SK-N-SH (cell line): Measurements from ENCODE around the gene PCDH1. TPM values are rescaled to one million over a fixed set of nuclear protein-coding genes. Genes with fewer than 3 reads are reported as not detected.

Experiments
- CTCF ChIA-PET: fragments of 300-600, 350-600 bp; formaldehyde crosslinking; extraction: SDS; loops from one replicate; lab custom pipeline; 2021; lab: Yijun Ruan, JAX
- POLR2A ChIA-PET: fragments of 350-600 bp; sonication (Branson Sonifier 250); formaldehyde crosslinking; extraction: SDS; loops from one replicate; lab custom pipeline; 2020; ENCODE audit warnings: antibody characterized with exemption, inconsistent platforms; lab: Yijun Ruan, JAX
- DNase-seq: peaks from one replicate; pipeline ENCODE4 v3.0.0; 2012
- H2AFZ ChIP-seq: fragments of 200-600 bp; sonication (generic); 2 replicates; pipeline ENCODE4 v1.8.1; 2016; ENCODE audit warnings: antibody characterized with exemption, mild to moderate bottlenecking, low read depth
- H3F3A ChIP-seq: fragments of 200-600 bp; sonication (generic); replicated peaks from 2 replicates; pipeline ENCODE3; 2016; ENCODE audit warnings: antibody characterized with exemption, mild to moderate bottlenecking; ENCODE audit not compliant: insufficient read depth
- H3K27ac ChIP-seq, 2 experiments: fragments of 200-500 bp in 1 of 2; fragments of 200-600 bp in 1 of 2; sonication (Bioruptor generic) in 1 of 2; sonication (generic), shearing (Covaris generic) in 1 of 2; 2 replicates each; pipeline versions ENCODE4 v1.5.1 to v1.6.1; 2014 to 2016; ENCODE audit warnings: low read depth in 2 of 2, inconsistent platforms in 1 of 2, low read length in 1 of 2, mild to moderate bottlenecking in 1 of 2, mixed read lengths in 1 of 2
- H3K27me3 ChIP-seq: fragments of 200-600 bp; sonication (generic), shearing (Covaris generic); 2 replicates; pipeline ENCODE4 v1.6.1; 2016; ENCODE audit warnings: mixed run types; ENCODE audit not compliant: insufficient read depth
- H3K36me3 ChIP-seq, 2 experiments: fragments of 200-500 bp in 1 of 2; fragments of 200-600 bp in 1 of 2; sonication (Bioruptor generic) in 1 of 2; sonication (generic) in 1 of 2; replicated peaks in 1 of 2; 2 replicates each; pipeline versions ENCODE3 to v1.5.1; 2014 to 2016; ENCODE audit warnings: low read length in 1 of 2, mild to moderate bottlenecking in 1 of 2; ENCODE audit not compliant: insufficient read depth in 2 of 2, control insufficient read depth in 1 of 2
- H3K4me1 ChIP-seq, 2 experiments: fragments of 200-500 bp in 1 of 2; fragments of 200-600 bp in 1 of 2; sonication (Bioruptor generic) in 1 of 2; sonication (generic), shearing (Covaris generic) in 1 of 2; 2 replicates each; pipeline versions ENCODE4 v1.5.1 to v1.6.1; 2014 to 2016; ENCODE audit warnings: low read depth in 1 of 2, low read length in 1 of 2, mixed run types in 1 of 2; ENCODE audit not compliant: insufficient read depth in 2 of 2, control insufficient read depth in 1 of 2
- H3K4me2 ChIP-seq: fragments of 200-600 bp; sonication (generic), shearing (Covaris generic); 2 replicates; pipeline ENCODE4 v1.6.1; 2017; ENCODE audit warnings: mixed run types
- H3K4me3 ChIP-seq, 2 experiments: fragments of 200-500 bp in 1 of 2; fragments of 200-600 bp in 1 of 2; sonication (Bioruptor generic) in 1 of 2; sonication (generic), shearing (Covaris generic) in 1 of 2; 2 replicates each; pipeline versions ENCODE4 v1.5.1 to v1.8.1; 2014 to 2016; ENCODE audit warnings: low read depth in 2 of 2, inconsistent platforms in 1 of 2, low read length in 1 of 2, mild to moderate bottlenecking in 1 of 2, mixed read lengths in 1 of 2, moderate library complexity in 1 of 2
- H3K79me2 ChIP-seq: fragments of 200-600 bp; sonication (generic); 2 replicates; pipeline ENCODE4 v1.8.1; 2017; ENCODE audit warnings: mild to moderate bottlenecking; ENCODE audit not compliant: insufficient read depth
- H3K9ac ChIP-seq: fragments of 200-600 bp; sonication (generic); 2 replicates; pipeline ENCODE4 v1.6.1; 2017; ENCODE audit warnings: mixed run types
- H3K9me2 ChIP-seq: fragments of 200-600 bp; sonication (generic); 2 replicates; pipeline ENCODE4 v1.6.1; 2017; ENCODE audit warnings: mixed run types
- H3K9me3 ChIP-seq: fragments of 200-600 bp; sonication (generic); 2 replicates; pipeline ENCODE4 v1.6.1; 2017; ENCODE audit warnings: mixed run types, mild to moderate bottlenecking, moderate library complexity
- H4K20me1 ChIP-seq: fragments of 200-600 bp; sonication (generic); 2 replicates; pipeline ENCODE4 v1.6.1; 2017; ENCODE audit warnings: mild to moderate bottlenecking, mixed run types; ENCODE audit not compliant: insufficient read depth
- CHD2 ChIP-seq: fragments of 150-350 bp; IDR thresholded peaks from 2 replicates; pipeline ENCODE4 v1.6.1; 2018; ENCODE audit warnings: low read length; ENCODE audit not compliant: partially characterized antibody
- CTCF ChIP-seq: fragments of 200-600 bp; sonication (generic); IDR thresholded peaks from 2 replicates; pipeline ENCODE4 v1.6.1; 2017; ENCODE audit warnings: antibody characterized with exemption, mild to moderate bottlenecking, moderate library complexity
- EP300 ChIP-seq, 2 experiments: IDR thresholded peaks; 2 replicates each; pipeline versions ENCODE4 v1.4.0 to v1.6.1; 2012; ENCODE audit warnings: borderline replicate concordance in 1 of 2, low read depth in 1 of 2, low read length in 1 of 2
- FOSL2 ChIP-seq: IDR thresholded peaks from 2 replicates; pipeline ENCODE4 v1.4.0; 2012; ENCODE audit warnings: low read depth, mild to moderate bottlenecking, moderate library complexity, borderline replicate concordance
- GABPA ChIP-seq: IDR thresholded peaks from 2 replicates; pipeline ENCODE4 v1.4.0; 2012; ENCODE audit warnings: low read depth, mild to moderate bottlenecking
- GATA2 ChIP-seq: sonication (generic); formaldehyde crosslinking; IDR thresholded peaks from 2 replicates; pipeline ENCODE4 v1.5.0; 2020; ENCODE audit warnings: mild to moderate bottlenecking, missing genetic modification reagents
- MAX ChIP-seq: IDR thresholded peaks from 2 replicates; pipeline ENCODE4 v1.4.0; 2012; ENCODE audit warnings: low read depth
- MXI1 ChIP-seq: IDR thresholded peaks from 2 replicates; pipeline ENCODE4 v1.6.1; 2012; ENCODE audit warnings: mild to moderate bottlenecking, low read depth, low read length, improper control_type of control experiment
- NFIC ChIP-seq: IDR thresholded peaks from 2 replicates; pipeline ENCODE4 v1.4.0; 2012; ENCODE audit warnings: borderline replicate concordance
- POLR2AphosphoS5 ChIP-seq: IDR thresholded peaks from 2 replicates; pipeline ENCODE4 v1.6.1; 2012; ENCODE audit warnings: low read depth, low read length
- RFX5 ChIP-seq: IDR thresholded peaks from 2 replicates; pipeline ENCODE4 v1.6.1; 2012; ENCODE audit warnings: mild to moderate bottlenecking, improper control_type of control experiment, low read length
- RXRA ChIP-seq: IDR thresholded peaks from 2 replicates; pipeline ENCODE4 v1.4.0; 2012; ENCODE audit warnings: low read depth, mild to moderate bottlenecking, borderline replicate concordance
- TAF1 ChIP-seq: IDR thresholded peaks from 2 replicates; pipeline ENCODE4 v1.6.1; 2012; ENCODE audit warnings: low read depth, mild to moderate bottlenecking, low read length, moderate library complexity, borderline replicate concordance
- YY1 ChIP-seq: IDR thresholded peaks from 2 replicates; pipeline ENCODE4 v1.4.0; 2012; ENCODE audit warnings: low read depth, mild to moderate bottlenecking
- ZBTB33 ChIP-seq: IDR thresholded peaks from 2 replicates; pipeline ENCODE4 v1.4.0; 2012; ENCODE audit warnings: low read depth, borderline replicate concordance
- WGBS: methylation state at CpG from one replicate; pipeline ENCODE4 v1.1.6; 2017; ENCODE audit warnings: low lambda C conversion rate; 5-methylcytosine and 5-hydroxymethylcytosine counted together
- polyA plus RNA-seq, 3 experiments: library from polyadenylated mRNA; depleted of rRNA; stranded (reverse); fragments of >200 nt; gene quantifications; 2 replicates each; pipeline ENCODE4 v1.2.3, GENCODE V29; 2012
- TF ChIP-seq, protein P1 (sequence below): IDR thresholded peaks from 2 replicates; pipeline ENCODE4 v1.4.0; 2012; ENCODE audit warnings: low read depth, borderline replicate concordance
- TF ChIP-seq, protein P2 (sequence below): fragments of 150-350 bp; IDR thresholded peaks from 2 replicates; pipeline ENCODE4 v1.6.1; 2017; ENCODE audit warnings: antibody characterized with exemption, low read length, low read depth, borderline replicate concordance
- TF ChIP-seq, protein P3 (sequence below): IDR thresholded peaks from 2 replicates; pipeline ENCODE4; 2012
- TF ChIP-seq, protein P4 (sequence below): IDR thresholded peaks from 2 replicates; pipeline ENCODE4 v1.6.1; 2012; ENCODE audit warnings: mild to moderate bottlenecking, low read depth, low read length, moderate library complexity

Gene PCDH1
- polyA plus RNA-seq, 1 of the 3 experiments (the other 2 are of a cell fraction) = 0.08 TPM

DNA sequence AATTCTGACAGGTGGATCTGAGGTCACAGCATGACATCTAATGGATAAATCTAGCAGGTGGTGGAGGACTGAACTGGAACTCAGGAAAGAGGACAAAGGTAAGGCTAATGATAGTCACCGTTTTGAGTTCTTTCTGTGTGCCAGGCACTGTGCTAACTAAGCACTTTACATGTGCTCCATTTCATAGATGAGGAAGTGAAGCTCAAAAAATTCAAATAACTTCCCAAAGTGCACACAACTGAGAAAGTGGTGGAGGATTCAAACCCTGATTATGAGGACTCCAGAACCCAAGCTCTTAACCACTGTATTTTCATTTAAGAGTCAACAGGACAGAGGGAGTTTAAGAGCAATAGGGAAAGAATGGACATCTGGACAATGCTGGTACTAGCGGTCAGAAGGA lies 38.3 kb upstream of the PCDH1 start:
- POLR2A ChIA-PET = interaction anchor here (1.3 kb wide), 1 partner anchor 45 kb away, joined by 4 read pairs; no protein-coding TSS in a partner anchor

More for the DNA sequence above, 38.3 kb upstream of the PCDH1 start:
- CTCF ChIA-PET = interaction anchor here (0.9 to 8.8 kb wide), 11 partner anchors 13 to 352 kb away, joined by 3 to 78 read pairs (median 6); partner anchors contain the start of genes PCDH1 and PCDH12
- Histone ChIP-seq H3K4me1 (no peaks in the 10 kb centered on the region; a peak in 1 of 4 replicates), H3K27ac (no peak overlapping the region), H4K20me1 (no peaks in the 10 kb centered on the region), H3K9me2 (no peaks in the 10 kb centered on the region), H3F3A (no peaks in the 10 kb centered on the region), H3K27me3 (no peaks in the 10 kb centered on the region; the same call in 1 of the 2 replicates)
- WGBS = 46% methylated on average over 2 of the region's 2 CpGs
- TF ChIP-seq TAF1 (no peak), RFX5 (no peak), YY1 (no peak), ZBTB33 (no peak), POLR2AphosphoS5 (no peak), GATA2 (CRISPR knock-in tag) (no peak), GABPA (no peak), MXI1 (no peak), FOSL2 (no peak), NFIC (no peak), EP300 (IDR thresholded peaks at IDR 0.05; ENCODE audit: borderline replicate concordance in 1 of 2, low read depth in 1 of 2, low read length in 1 of 2) (no peak), MAX (no peak), RXRA (no peak), CHD2 (no peak), CTCF (no peak)
- TF ChIP-seq, protein P1, sequence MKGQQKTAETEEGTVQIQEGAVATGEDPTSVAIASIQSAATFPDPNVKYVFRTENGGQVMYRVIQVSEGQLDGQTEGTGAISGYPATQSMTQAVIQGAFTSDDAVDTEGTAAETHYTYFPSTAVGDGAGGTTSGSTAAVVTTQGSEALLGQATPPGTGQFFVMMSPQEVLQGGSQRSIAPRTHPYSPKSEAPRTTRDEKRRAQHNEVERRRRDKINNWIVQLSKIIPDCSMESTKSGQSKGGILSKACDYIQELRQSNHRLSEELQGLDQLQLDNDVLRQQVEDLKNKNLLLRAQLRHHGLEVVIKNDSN = no peak
- TF ChIP-seq, protein P2, sequence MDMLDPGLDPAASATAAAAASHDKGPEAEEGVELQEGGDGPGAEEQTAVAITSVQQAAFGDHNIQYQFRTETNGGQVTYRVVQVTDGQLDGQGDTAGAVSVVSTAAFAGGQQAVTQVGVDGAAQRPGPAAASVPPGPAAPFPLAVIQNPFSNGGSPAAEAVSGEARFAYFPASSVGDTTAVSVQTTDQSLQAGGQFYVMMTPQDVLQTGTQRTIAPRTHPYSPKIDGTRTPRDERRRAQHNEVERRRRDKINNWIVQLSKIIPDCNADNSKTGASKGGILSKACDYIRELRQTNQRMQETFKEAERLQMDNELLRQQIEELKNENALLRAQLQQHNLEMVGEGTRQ = no peak
- TF ChIP-seq, protein P3, sequence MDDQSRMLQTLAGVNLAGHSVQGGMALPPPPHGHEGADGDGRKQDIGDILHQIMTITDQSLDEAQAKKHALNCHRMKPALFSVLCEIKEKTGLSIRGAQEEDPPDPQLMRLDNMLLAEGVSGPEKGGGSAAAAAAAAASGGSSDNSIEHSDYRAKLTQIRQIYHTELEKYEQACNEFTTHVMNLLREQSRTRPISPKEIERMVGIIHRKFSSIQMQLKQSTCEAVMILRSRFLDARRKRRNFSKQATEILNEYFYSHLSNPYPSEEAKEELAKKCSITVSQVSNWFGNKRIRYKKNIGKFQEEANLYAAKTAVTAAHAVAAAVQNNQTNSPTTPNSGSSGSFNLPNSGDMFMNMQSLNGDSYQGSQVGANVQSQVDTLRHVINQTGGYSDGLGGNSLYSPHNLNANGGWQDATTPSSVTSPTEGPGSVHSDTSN = no peak
- TF ChIP-seq, protein P4, sequence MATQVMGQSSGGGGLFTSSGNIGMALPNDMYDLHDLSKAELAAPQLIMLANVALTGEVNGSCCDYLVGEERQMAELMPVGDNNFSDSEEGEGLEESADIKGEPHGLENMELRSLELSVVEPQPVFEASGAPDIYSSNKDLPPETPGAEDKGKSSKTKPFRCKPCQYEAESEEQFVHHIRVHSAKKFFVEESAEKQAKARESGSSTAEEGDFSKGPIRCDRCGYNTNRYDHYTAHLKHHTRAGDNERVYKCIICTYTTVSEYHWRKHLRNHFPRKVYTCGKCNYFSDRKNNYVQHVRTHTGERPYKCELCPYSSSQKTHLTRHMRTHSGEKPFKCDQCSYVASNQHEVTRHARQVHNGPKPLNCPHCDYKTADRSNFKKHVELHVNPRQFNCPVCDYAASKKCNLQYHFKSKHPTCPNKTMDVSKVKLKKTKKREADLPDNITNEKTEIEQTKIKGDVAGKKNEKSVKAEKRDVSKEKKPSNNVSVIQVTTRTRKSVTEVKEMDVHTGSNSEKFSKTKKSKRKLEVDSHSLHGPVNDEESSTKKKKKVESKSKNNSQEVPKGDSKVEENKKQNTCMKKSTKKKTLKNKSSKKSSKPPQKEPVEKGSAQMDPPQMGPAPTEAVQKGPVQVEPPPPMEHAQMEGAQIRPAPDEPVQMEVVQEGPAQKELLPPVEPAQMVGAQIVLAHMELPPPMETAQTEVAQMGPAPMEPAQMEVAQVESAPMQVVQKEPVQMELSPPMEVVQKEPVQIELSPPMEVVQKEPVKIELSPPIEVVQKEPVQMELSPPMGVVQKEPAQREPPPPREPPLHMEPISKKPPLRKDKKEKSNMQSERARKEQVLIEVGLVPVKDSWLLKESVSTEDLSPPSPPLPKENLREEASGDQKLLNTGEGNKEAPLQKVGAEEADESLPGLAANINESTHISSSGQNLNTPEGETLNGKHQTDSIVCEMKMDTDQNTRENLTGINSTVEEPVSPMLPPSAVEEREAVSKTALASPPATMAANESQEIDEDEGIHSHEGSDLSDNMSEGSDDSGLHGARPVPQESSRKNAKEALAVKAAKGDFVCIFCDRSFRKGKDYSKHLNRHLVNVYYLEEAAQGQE = no peak
- TF ChIP-seq, all 33 proteins: peak for 0
- Histone ChIP-seq H3K4me3 (no peak overlapping the region), H3K36me3 (peaks cover 0 to under 1% of the 10 kb centered on the region in 2 experiments), H3K4me2 (no peak overlapping the region), H3K79me2 (no peaks in the 10 kb centered on the region), H3K9me3 (no peaks in the 10 kb centered on the region), H3K9ac (no peak overlapping the region), H2AFZ (no peak overlapping the region)
- DNase-seq = no peak
